Cardiac fibroblast (primary cell): Measurements from ENCODE around the gene PPARD.
"Not testable (repeated sequence)": the region's sequence is repeated elsewhere in the genome, so short reads cannot be mapped to it uniquely, and the experiment has no call there.

Experiments
- DNase-seq, 2 donors: peaks; one replicate each; pipeline versions ENCODE4 v3.0.0 to v3.0.0-alpha.2; 2010; ENCODE audit warnings: low read depth in 2 of 2
- H3K4me3 ChIP-seq, 2 donors: replicated peaks in 1 of 2; 1 replicate in 1 of 2; 2 replicates in 1 of 2; pipeline ENCODE4 v1.5.1; 2011; ENCODE audit warnings: low read depth in 2 of 2, low read length in 2 of 2, mild to moderate bottlenecking in 2 of 2, moderate library complexity in 1 of 2
- TF ChIP-seq, protein P1 (sequence below): IDR thresholded peaks from one replicate; pipeline ENCODE4 v1.5.1; 2011; ENCODE audit warnings: low read depth, mild to moderate bottlenecking, low read length, inconsistent platforms

The PPARD gene

DNA sequence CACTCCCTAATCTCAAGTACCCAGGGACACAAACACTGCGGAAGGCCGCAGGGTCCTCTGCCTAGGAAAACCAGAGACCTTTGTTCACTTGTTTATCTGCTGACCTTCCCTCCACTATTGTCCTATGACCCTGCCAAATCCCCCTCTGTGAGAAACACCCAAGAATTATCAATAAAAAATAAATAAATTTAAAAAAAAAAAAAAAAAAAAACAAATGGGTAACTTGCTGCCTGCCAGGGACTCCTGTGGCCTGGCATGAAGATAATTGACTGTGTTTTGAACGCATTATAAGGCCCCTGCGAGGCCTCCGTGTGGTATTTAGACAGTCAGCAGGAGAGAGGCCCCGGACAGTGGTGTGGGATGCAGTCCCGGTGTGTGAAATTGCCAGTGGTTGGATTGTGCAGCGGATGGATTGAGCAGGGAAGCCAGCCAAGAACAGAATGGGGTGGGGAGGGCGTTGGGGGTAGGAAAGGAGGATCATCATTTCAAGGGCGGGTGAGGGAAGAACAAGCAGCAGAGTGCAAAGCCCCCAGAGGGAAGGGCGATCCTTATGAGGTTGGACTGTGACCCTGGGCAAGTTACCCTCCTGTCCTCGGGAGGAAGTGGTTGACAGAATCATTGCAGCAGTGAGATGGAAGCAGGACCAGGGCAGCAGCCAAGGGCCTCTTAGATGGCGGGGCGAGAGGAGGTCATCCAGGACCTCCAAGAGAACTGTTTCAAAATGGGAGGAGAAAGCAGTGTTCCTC, 43.3 kb downstream of the PPARD start:
- no peak overlapping the region for H3K4me3 ChIP-seq
- peak; percentile 31 to 73 for DNase-seq
- TF ChIP-seq, protein P1, sequence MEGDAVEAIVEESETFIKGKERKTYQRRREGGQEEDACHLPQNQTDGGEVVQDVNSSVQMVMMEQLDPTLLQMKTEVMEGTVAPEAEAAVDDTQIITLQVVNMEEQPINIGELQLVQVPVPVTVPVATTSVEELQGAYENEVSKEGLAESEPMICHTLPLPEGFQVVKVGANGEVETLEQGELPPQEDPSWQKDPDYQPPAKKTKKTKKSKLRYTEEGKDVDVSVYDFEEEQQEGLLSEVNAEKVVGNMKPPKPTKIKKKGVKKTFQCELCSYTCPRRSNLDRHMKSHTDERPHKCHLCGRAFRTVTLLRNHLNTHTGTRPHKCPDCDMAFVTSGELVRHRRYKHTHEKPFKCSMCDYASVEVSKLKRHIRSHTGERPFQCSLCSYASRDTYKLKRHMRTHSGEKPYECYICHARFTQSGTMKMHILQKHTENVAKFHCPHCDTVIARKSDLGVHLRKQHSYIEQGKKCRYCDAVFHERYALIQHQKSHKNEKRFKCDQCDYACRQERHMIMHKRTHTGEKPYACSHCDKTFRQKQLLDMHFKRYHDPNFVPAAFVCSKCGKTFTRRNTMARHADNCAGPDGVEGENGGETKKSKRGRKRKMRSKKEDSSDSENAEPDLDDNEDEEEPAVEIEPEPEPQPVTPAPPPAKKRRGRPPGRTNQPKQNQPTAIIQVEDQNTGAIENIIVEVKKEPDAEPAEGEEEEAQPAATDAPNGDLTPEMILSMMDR = no peak

DNA sequence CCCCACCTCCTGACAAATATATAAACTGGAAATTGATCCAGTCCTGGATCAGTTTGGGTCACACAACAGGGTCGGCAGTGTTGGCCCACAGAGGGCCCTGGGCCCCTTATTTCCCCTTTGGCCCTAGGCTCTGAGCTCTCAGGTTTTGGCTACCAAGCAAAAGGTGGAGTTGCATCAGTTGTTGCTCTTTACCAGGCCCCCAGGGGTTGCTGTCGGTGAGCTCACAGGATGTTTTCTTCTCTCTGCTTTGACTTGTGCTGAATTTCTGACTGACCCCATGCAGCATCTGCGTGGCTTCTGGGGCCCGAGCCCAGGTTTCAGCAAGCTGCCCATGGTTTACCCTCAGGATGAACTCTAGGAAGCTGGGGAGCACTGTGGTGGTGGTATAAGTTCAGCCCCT, 44.6 kb downstream of the PPARD start:
- no peak overlapping the region for H3K4me3 ChIP-seq
- TF ChIP-seq, protein P1 = no peak
- peak; percentile 23 to 53 for DNase-seq

GRCh38 chr6:35388030-35388429, 45.7 kb downstream of the PPARD start:
- TF ChIP-seq, protein P1 = no peak
- no peak for DNase-seq
- no peak overlapping the region for H3K4me3 ChIP-seq

DNA sequence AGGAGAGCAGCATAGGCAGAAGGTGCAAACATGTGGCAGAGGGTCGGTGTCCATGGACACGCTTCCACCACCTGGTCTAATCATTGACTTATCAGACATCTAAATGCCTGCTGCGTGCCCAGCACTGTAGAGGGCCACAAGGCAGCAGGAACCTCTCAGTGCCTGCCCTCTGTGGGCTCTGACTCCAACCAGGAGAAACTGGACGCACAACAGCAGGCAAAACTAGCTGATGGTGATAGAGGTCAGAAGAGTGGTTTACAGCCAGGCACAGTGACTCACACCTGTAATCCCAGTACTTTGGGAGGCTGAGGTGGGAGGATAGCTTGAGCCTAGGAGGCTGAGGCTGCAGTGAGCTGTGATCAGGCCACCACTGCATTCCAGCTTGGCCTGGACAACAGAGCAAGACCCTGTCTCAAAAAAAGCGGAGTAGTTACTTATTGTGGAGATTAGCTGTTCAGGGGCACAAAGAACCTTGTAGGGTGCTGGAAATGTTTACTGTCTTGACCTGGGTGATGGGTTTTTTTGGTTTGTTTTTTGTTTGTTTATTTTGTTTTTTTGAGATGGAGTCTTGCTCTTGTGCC, 46.5 kb downstream of the PPARD start:
- no peak overlapping the region for H3K4me3 ChIP-seq
- no peak for DNase-seq
- TF ChIP-seq, protein P1 = no peak

DNA sequence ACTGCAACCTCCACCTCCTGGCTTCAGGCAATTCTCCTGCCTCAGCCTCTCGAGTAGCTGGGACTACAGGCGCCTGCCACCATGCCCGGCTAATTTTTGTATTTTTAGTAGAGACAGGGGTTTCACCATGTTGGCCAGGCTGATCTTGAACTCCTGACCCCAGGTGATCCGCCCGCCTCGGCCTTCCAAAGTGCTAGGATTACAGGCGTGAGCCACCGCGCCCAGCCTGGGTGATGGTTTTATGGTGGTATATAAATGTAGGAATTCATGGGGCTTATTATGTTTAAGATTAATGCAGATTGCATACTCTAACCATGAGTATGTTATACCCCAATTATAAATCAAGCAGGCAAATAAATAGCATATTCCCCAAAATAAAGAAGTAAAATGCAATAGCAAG, 47.0 kb downstream of the PPARD start:
- H3K4me3 ChIP-seq, DNase-seq: not testable (repeated sequence)

- TF ChIP-seq, protein P1 = no peak
- DNase-seq = peak; percentile 80 to 94
- H3K4me3 ChIP-seq = no peak overlapping the region
These were observed 49.0 kb downstream of the PPARD start for GRCh38 chr6:35391240-35391968.

DNA sequence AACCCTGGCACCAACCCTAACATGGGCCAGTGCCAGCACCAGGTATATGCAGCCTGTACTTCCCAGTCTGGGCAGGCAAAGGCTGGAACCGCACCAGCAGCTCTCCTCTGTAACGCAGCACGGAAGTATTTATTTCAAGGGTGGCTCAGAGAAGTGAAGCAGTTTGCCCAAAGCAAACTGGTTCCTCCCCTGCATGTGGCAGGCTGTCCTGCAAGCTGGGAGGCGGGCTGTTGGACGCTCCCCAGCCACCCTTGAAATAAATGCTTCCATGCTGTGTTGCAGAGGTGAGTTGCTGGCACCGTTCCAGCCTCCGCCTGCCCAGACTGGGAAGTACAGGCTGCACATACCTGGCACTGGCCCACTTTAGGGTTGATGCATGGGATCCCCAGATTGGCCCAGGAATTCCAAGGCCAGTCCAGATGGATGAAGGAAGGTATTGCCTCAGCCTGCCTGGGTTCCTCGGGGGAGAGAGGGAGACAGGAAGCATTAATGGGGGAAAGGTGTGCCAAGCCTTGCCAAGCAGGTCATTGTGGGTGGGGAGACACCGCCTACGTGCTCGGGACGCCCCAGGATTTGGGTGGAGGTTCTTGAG, 49.8 kb downstream of the PPARD start:
- H3K4me3 ChIP-seq = no peak overlapping the region
- TF ChIP-seq, protein P1 = no peak
- DNase-seq = no peak
